ENCODE data around the gene BORCS8.
A peak's percentile ranks its signal among the peaks of the same experiment; 100 is the strongest.
"Not testable (repeated sequence)": the region's sequence is repeated elsewhere in the genome, so short reads cannot be mapped to it uniquely, and the experiment has no call there.

BORCS8 gene

DNA sequence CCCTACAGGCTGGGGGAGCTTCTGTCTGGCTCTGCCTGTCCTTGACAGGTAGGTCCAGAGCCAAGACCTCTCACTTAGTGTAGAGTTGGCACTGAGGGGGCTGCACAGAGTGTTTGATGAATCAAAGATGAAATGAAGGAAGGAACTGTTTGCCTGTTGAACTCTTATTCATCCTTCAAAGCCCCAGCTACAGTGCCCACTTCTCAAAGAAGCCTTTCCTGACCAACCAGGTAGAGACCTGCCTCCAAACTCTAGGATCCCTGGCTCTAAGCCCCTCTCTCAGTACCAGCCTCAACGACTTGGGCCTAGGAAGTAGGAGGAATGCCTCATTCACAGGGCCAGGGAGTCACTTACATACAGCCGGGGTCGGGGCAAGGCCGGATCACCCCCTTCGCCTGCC, 44.6 kb downstream of the BORCS8 start:
- no peak for DNase-seq

DNA sequence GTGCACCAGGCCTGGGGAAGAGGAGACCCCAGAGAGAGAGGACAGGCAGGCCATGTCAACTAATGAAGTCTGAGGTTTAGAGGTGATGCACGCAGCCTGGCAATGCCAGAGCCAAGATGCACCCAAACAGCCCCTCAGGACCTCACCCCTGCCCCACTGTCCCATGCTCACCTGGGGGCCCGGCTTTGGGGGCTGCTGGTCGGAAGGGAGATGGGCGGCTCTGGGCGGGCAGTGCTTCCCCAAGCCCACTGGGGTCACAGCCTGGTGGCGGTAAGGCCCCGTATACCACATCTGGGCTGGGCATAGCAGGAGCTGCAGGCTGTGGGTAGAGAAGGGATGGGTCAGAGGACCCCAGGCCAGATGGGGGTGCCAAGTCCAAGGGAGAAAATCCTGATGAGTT, 45.1 kb downstream of the BORCS8 start:
- DNase-seq, result no peak

DNA sequence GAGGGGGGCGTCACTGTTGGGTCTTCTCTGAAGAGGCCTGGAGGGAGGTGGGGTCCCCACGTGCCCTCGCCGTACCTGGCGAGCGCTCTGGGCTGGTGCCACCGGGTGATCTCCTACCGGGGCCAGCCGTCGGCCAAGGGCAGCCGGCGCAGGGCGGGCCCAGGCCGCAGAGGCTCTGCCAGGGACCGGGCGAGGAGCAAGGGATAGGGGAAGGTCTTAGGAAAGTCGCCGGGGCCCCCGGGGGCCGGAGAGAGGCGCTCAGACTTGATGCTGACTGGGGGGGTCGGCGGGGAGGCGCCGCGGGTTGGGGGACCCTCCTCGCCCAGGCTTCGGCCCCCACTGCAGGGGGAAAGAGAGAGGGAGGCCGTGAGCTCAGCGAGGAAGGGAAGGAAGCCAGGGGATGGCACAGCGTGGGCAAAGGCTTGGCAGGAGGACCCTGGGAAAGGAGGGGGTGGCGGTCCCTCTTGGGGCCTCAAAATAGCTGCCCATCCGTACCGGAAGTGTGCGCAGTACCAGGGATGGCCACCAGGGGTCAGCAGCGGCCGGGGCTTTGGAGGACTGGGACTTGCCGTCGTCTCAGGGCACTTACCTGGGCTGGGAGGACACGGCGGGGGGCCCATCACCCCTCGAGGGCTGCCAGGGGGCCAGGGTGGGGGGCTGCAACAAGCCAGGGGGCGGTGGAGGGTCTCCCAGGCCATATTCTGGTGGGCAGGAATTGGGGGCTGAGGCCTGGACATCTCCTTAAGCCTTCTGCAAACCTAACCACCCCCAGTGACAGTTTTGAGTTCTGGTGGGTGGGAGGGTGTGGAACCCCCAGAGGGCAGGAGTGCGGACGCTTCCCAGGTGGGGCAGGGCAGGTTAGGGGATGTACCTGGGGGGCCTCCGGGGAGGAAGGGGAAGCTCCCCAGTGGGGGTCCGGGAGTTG, 46.0 kb downstream of the BORCS8 start:
- DNase-seq, result peak; percentile 100

DNA sequence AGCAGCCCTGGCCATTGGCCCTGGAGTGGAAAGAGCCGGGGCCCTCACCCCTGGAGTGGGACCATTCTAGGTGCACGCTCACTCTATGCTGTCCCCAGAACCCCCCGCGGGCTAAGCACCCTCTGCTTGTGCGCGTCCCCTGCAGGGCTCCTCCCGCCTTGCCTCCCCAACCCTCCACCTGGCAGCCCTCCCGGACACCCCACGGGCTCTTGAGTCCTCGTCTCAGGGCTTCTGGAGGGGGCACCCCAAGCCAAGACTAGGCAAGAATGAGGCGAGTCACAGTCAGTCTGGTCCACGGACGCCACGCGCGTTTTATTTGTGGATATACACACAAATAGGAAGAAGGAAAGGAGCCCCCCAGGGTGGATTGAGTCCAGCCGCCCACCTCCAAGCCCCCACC, 46.7 kb downstream of the BORCS8 start:
- no peak for DNase-seq

DNA sequence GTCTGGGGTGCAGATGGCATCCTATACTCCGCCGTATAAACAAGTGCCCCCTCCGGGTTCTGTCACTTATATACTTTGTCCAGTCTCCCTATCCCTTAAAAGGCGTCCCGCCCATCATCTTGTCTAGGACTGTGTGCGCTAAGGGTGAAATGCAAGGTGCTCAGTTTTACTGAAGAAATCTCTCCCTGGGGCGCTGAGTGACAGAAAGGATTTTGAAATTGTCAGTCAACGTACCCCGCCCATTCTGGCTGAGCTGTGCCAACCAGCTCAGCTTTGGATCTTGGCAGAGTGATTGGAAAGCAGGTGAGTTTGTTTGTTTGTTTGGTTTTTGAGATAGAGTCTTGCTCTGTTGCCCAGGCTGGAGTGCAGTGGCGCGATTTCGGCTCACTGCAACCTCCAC, 49.6 kb downstream of the BORCS8 start:
- no peak for DNase-seq

DNA sequence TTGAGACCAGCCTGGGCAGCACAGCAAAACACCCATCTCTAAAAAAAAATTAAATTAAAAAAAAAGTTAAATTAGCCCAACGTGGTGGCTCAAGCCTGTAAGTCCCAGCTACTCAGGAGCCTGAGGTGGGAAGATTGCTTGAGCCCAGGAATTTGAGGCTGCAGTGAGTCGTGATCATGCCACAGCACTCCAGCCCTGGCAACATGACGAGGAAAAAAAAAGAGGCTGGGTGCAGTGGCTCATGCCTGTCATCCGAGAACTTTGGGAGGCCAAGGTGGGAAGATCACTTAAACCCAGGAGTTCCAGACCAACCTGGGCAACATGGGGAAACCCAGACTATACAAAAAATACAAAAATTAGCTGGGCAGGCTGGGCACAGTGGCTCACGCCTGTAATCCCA, 51.5 kb downstream of the BORCS8 start:
- no peak for DNase-seq

DNA sequence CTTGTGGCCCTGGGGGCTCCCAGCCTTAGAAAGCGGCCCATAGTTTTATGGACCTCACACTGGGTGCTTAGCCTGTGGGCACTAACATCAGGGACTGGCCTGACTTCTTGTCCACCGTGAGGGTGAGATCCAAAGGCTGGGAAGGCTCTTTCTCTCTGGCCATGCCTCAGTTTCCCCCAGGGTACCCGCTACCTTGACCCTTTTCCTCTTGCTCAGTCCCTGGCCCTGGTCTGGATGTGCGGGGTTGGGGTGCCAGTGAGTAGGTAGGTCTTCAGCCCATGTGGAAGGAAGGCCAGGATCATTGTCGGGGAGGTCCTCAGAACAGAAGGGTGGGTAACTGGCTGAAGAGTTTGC, 52.1 kb downstream of the BORCS8 start:
- no peak for DNase-seq

DNA sequence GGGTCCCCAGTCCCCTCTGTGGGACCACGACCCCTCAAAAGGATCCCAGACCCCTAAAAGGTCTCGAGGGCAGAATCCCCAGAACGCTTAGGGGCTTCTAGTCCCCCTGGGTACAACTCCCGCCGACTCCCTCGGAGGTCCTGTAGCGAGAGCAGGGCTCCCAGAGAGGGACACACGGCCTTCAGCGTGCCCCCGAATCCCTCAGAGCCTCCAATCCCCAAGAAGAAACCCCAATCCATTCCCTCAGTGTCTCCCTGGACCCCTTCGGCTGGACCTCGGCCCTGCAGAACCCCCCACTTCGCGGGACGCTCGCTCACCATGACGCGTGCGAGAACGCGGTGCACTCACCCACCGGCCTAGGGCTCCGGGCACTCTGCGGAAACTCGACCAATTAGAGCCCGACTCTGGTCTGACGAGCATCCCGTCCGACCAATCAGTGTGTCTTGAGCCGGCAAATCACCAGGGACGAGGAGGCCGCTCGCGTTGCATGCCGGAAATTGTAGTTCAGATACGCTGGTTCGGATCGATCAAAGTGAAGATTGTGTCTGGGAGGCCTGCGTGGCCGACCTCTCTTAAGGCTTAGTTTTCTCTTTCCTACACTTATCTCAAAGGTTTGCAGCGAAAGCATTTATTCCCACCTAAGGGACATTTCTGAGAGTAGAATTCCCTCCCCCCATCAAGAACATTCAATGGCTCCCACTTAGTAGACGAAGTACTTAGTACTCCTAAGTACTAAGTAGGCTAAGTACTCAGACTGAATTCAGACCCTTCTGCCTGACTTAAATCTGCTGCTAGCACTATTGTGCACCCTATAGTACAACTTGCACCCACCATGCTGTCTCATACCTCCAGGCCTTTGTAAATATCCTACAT, 53.6 kb downstream of the BORCS8 start, which contains the start of gene TMEM161A:
TMEM161A (minus strand) TSS at position 370 of the 873 bp plus-strand sequence; CDS start at position 320, 50 bp downstream.
- DNase-seq, result peak; percentile 96

DNA sequence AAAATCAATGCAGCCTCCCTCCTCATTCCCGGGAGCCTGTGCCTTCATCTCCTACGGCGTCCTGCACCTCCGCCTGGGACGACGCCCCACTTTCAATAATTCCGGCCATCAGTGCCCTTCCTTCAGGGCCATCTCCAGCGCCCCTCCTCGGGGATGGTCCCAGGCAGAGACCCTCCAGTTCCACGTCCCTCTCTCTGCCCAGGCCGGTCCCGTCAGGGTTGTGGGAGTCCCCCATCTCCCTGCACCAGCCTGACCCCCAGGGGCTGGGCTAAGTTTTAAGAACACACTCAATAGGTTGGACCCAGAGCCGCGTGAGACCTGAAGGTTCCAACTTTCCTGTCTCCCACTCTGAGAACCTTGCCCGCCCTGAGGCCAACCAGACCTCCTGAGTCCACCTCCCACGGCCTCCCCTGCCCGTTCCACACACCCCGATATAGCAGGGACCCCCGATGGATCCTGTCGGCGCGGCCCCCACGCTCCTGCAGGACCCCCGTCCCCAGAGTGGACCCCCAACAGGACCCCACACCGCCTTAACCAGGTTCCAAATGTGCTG, 54.3 kb downstream of the BORCS8 start:
- DNase-seq, result peak; percentile 65

DNA sequence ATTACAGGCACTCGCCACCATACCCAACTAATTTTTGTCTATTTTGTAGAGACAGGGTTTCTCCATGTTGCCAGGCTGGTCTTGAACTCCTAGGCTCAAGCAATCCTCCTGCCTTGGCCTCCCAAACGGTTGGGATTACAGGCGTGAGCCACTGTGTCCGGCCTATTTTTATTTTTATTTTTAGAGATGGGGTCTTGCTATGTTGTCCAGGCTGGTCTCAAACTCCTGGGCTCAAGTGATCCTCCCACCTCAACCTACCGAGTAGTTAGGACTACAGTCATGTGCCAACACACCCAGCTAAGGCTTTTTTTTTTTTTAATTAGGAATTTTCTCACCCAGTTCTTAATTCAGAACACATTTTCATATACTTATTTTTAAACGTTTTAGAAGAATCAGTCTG, 56.2 kb downstream of the BORCS8 start:
- DNase-seq, result not testable (repeated sequence)

DNA sequence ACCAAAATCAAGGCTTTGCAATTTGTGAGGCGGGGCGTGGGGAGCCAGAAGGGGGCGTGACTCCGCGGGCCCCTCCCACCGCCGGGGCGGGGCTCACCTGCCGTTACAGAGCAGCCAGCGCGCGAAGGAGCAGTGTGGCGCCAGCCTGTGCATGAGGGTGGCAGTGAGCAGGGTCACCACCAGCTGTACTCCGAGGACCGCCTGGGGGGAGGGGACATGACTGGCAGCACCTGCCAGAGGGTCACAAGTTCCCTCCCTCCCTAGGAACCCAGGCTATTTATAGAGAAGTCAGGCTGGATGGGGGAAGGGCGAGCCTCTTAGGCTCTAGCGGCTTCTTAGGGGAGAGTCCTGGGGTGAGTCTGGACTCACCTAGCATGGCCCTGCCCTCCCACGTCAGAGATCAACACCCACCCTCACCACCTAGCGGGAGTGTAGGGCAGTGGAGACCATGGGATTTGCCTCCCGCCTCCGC, 57.2 kb downstream of the BORCS8 start:
- no peak for DNase-seq

DNA sequence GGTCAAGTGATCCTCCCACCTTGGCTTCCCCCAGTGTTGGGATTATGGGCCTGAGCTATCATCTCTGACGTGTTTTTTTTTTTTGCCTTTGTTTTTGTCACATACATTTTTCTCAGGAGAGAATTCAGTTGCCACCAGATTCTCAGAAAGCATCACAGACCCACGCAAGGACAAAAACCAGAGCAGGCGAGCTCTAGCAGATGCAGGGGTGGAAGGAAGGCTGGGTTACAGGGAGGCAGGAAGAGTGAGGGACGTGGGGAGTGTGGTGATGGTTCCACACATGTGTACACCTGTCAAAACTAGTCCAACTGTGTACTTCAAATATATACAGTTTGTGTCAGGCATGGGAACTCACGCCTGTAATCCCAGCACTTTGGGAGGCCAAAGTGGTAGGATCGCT, 58.0 kb downstream of the BORCS8 start:
- DNase-seq, result no peak

DNA sequence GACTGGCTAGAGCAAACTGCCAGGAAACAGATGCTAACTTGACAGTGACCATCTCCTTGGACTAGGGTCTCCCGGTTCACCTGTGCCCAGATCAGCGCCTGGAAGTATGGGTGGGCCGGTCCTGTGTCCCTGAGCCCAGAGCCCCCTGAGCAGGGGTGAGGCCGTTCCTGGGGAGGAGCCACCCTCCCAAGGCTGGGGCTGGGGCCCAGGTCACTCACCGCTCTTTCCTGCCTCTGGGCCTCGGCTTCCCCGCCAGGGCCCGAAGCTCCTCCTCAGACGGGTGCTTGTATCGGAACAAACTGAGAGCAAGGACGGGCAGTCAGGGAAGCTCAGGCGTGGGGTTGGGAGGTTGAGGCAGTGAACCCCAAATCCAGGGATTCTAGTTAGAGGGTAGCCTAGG, 59.0 kb downstream of the BORCS8 start:
- no peak for DNase-seq

DNA sequence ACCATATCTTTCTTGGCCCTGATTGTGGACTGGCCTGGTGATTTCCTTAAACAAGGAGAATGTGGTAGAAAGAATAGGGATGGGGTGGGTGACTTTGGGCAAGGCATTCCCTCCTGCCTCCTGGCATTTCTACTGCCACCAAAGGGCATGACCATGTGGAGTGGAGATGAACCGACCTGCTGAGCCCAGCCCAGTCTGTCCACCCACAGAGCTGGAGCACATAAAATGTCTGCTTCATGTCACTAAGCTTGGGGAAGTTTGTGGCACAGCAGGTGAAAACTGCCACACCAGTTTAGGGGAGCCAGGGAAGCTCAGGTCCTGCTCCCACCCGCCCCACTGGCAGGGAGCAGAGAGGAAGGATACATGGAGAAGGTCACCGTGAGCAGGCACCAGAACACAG, 60.0 kb downstream of the BORCS8 start:
- no peak for DNase-seq
